ENCODE results near the gene CACNA2D3.

Gene CACNA2D3

DNA sequence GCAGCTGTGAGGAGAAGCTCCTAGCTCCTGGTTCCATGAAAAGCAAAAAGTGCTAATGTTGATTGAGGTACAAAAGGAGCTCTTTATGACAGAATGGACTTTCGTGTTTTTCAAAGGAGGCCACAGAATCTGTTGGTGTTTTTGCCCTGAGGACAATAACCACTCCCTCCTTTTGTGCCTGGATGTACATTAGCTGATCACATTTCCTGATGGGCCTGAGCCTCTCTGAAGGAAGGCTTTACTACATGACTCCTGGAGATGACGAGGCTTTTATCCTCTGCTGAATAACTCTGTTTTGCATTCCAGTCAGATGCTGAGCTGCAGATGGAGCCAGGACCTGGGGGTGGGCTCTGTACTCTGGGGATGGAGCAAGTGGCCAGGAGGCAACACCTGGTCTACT, 301.9 kb downstream of the CACNA2D3 start:
- no peaks in the 10 kb centered on the region; the same call in 1 of the 2 replicates for H4K20me1 ChIP-seq (ENCODE audit: low read depth, low read length)
- no peak overlapping the region for H3K4me3 ChIP-seq (ENCODE audit: insufficient read depth, low read length, poor library complexity, severe bottlenecking)
- H3K4me2 ChIP-seq (ENCODE audit: low read depth, low read length, poor library complexity, severe bottlenecking), result no peak overlapping the region
- no peak overlapping the region for H3K27ac ChIP-seq (ENCODE audit: low read depth, low read length)
- TF ChIP-seq EZH2phosphoT487 (conservative IDR thresholded peaks at IDR 0.05; ENCODE audit: low read length) (no peak), CTCF (IDR thresholded peaks at IDR 0.05; ENCODE audit: insufficient read depth, low read length, poor library complexity, severe bottlenecking) (no peak)
- no peak overlapping the region for H2AFZ ChIP-seq (ENCODE audit: low read depth, low read length, severe bottlenecking)
- no peaks in the 10 kb centered on the region for H3K9me3 ChIP-seq (ENCODE audit: insufficient read depth, low read length)
- H3K9ac ChIP-seq (ENCODE audit: low read length), result no peak overlapping the region
- no peaks in the 10 kb centered on the region for H3K9me2 ChIP-seq (replicated peaks; ENCODE audit: insufficient read depth, low read length)
- no peaks in the 10 kb centered on the region for H3F3A ChIP-seq (ENCODE audit: insufficient read depth)
- H3K36me3 ChIP-seq (ENCODE audit: low read length), result no peaks in the 10 kb centered on the region
- H3K79me2 ChIP-seq (ENCODE audit: insufficient read depth, low read length), result no peaks in the 10 kb centered on the region
- no peaks in the 10 kb centered on the region for H3K27me3 ChIP-seq (ENCODE audit: low read length)

- H3K79me2 ChIP-seq (ENCODE audit: insufficient read depth, low read length), result no peaks in the 10 kb centered on the region
- H3K4me3 ChIP-seq (ENCODE audit: insufficient read depth, low read length, poor library complexity, severe bottlenecking), result no peak overlapping the region
- TF ChIP-seq CTCF (IDR thresholded peaks at IDR 0.05; ENCODE audit: insufficient read depth, low read length, poor library complexity, severe bottlenecking) (no peak), EZH2phosphoT487 (conservative IDR thresholded peaks at IDR 0.05; ENCODE audit: low read length) (no peak)
- no peaks in the 10 kb centered on the region for H3K9me3 ChIP-seq (ENCODE audit: insufficient read depth, low read length)
- H3K4me2 ChIP-seq (ENCODE audit: low read depth, low read length, poor library complexity, severe bottlenecking), result no peak overlapping the region
- no peak overlapping the region for H3K27ac ChIP-seq (ENCODE audit: low read depth, low read length)
- no peaks in the 10 kb centered on the region for H3K9me2 ChIP-seq (replicated peaks; ENCODE audit: insufficient read depth, low read length)
- H3K27me3 ChIP-seq (ENCODE audit: low read length), result no peaks in the 10 kb centered on the region
- no peaks in the 10 kb centered on the region for H3F3A ChIP-seq (ENCODE audit: insufficient read depth)
- H2AFZ ChIP-seq (ENCODE audit: low read depth, low read length, severe bottlenecking), result no peak overlapping the region
- no peak overlapping the region for H3K9ac ChIP-seq (ENCODE audit: low read length)
- no peaks in the 10 kb centered on the region; the same call in 1 of the 2 replicates for H4K20me1 ChIP-seq (ENCODE audit: low read depth, low read length)
- no peaks in the 10 kb centered on the region for H3K36me3 ChIP-seq (ENCODE audit: low read length)
Measured at GRCh38 chr3:54426381-54426780, 304.0 kb downstream of the CACNA2D3 start.

DNA sequence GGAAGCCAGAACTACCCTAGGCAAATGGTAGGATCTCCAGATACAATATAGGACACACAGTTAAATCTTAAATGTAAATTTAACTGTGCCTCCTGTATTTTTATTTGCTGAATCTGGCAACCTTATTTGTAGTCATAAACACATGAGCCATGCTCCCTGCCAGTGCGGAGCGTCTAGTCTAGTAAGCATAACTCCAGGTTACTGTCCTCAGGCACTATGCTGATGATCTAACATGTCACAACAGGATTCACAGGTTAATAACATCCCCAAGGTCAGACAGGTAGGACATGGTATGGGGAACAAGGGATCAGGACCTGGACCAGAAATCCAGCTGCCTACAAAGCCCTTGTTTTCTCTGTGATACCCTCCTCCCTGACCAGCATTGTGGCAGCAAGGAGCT, 305.1 kb downstream of the CACNA2D3 start:
- H3K9me3 ChIP-seq (ENCODE audit: insufficient read depth, low read length), result no peaks in the 10 kb centered on the region
- H3K4me2 ChIP-seq (ENCODE audit: low read depth, low read length, poor library complexity, severe bottlenecking), result no peak overlapping the region
- H2AFZ ChIP-seq (ENCODE audit: low read depth, low read length, severe bottlenecking), result no peak overlapping the region
- no peaks in the 10 kb centered on the region; the same call in 1 of the 2 replicates for H4K20me1 ChIP-seq (ENCODE audit: low read depth, low read length)
- H3K36me3 ChIP-seq (ENCODE audit: low read length), result no peaks in the 10 kb centered on the region
- TF ChIP-seq CTCF (IDR thresholded peaks at IDR 0.05; ENCODE audit: insufficient read depth, low read length, poor library complexity, severe bottlenecking) (no peak), EZH2phosphoT487 (conservative IDR thresholded peaks at IDR 0.05; ENCODE audit: low read length) (no peak)
- H3K79me2 ChIP-seq (ENCODE audit: insufficient read depth, low read length), result no peaks in the 10 kb centered on the region
- H3K9ac ChIP-seq (ENCODE audit: low read length), result no peak overlapping the region
- H3K27ac ChIP-seq (ENCODE audit: low read depth, low read length), result no peak overlapping the region
- H3K27me3 ChIP-seq (ENCODE audit: low read length), result no peaks in the 10 kb centered on the region
- no peaks in the 10 kb centered on the region for H3K9me2 ChIP-seq (replicated peaks; ENCODE audit: insufficient read depth, low read length)
- no peaks in the 10 kb centered on the region for H3F3A ChIP-seq (ENCODE audit: insufficient read depth)
- H3K4me3 ChIP-seq (ENCODE audit: insufficient read depth, low read length, poor library complexity, severe bottlenecking), result no peak overlapping the region

Data from SU-DHL-6 (cell line).